ENCODE data around the gene BACH2.

GRCh38 chr6:90159452-90159851 lies 137.2 kb downstream of the BACH2 start:
- TF ChIP-seq CTCF (IDR thresholded peaks at IDR 0.05) (no peak), EZH2 (IDR thresholded peaks at IDR 0.05) (no peak), EZH2phosphoT487 (IDR thresholded peaks at IDR 0.05) (no peak)

Measured in neural progenitor cell (in vitro differentiated cells).